ENCODE measurements around the gene CIP2A.

GRCh38 chr3:108538083-108538482 is 51.2 kb downstream of the CIP2A start:
- no peak for TF ChIP-seq POLR2A (IDR thresholded peaks at IDR 0.05)
- TF ChIP-seq EP300 (IDR thresholded peaks at IDR 0.05): no peak
- TF ChIP-seq CTCF (IDR thresholded peaks at IDR 0.05): no peak
